Measurements from ENCODE around the gene PHC2. TPM values are rescaled to one million over a fixed set of nuclear protein-coding genes. Genes with fewer than 3 reads are reported as not detected.

PHC2 gene
- total and polyA plus RNA-seq, 2 of the 13 experiments (the other 11 are each of a cell fraction or from before 2014, with no cell fraction given): 52.5 to 84.9 TPM

DNA sequence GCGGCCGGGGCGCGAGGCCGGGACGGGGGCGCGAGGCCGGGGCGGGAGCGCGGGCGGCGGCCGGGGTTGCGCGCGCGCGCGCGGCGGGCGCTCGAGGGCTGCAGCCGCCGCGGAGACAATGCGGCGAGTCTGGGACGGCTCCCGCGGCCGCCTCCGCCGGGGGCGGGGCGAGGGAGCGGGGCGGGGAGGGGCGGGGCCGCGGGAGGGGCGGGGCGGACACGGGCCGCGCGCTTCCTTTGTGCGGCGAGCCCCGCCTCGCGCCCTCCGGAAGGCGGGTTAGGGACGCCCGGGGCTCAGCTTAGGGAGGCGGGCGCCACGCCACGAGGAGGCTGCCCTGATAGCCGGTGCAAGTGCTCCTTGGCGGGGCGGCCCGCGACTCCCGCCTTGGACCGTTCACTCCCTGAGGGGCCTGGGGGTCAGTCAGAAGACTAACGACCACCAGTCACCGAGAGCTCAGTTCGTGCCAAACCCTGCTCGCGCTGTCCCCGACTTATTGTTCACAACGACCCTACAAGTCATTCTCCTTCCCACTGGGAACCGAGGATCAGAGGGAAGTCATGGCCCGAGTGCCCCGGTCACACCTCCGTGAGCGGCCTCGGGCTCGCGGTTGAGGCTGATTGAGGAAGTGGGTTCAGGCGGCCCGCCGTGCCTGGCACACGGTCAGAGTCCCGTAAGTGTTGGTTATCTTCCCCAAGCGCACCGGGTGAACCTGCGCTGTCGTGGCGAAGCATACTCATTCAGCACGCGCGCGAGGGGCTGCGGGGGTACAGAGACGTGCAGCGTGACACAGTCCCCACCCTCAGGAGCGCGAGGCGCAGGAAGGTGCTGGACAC is 80.9 kb downstream of the PHC2 start (continued):
- TF ChIP-seq U2AF1 (optimal IDR thresholded peaks at IDR 0.05; ENCODE audit: low read depth, low read length) (no peak), RARA (CRISPR knock-in tag; IDR thresholded peaks at IDR 0.05) (peak; percentile 50; the same call in 1 of the 2 replicates), TRAFD1 (CRISPR knock-in tag; IDR thresholded peaks at IDR 0.05; ENCODE audit: borderline replicate concordance) (no peak), IRF2 (CRISPR knock-in tag; IDR thresholded peaks at IDR 0.05) (no peak), NFRKB (IDR thresholded peaks at IDR 0.05) (no peak), ZNF569 (CRISPR knock-in tag; IDR thresholded peaks at IDR 0.05; ENCODE audit: borderline replicate concordance) (peak; percentile 62; the same call in 1 of the 2 replicates), ZSCAN29 (CRISPR knock-in tag; conservative IDR thresholded peaks at IDR 0.05) (no peak), TBP (CRISPR knock-in tag; IDR thresholded peaks at IDR 0.05) (no peak), SRSF4 (IDR thresholded peaks at IDR 0.05; ENCODE audit: low read depth, low read length, poor library complexity, severe bottlenecking) (no peak), NCOA1 (CRISPR knock-in tag; IDR thresholded peaks at IDR 0.05) (0 out of 2 replicates have a peak, but pooled peaks have one; percentile 75), DNMT3B (CRISPR knock-in tag; conservative IDR thresholded peaks at IDR 0.05) (no peak), RFX3 (CRISPR knock-in tag; IDR thresholded peaks at IDR 0.05) (no peak), ZNF253 (CRISPR knock-in tag; IDR thresholded peaks at IDR 0.05; ENCODE audit: borderline replicate concordance) (no peak), ATF7-NPFF (CRISPR knock-in tag; IDR thresholded peaks at IDR 0.05; ENCODE audit: low read depth) (peak; percentile 44; the same call in 1 of the 2 replicates), ZNF451 (CRISPR knock-in tag; IDR thresholded peaks at IDR 0.05) (peak; percentile 86), PCBP2 (optimal IDR thresholded peaks at IDR 0.05; ENCODE audit: low read depth, low read length, poor library complexity, severe bottlenecking) (no peak), ZHX1 (CRISPR knock-in tag; IDR thresholded peaks at IDR 0.05; ENCODE audit: low read depth) (0 out of 2 replicates have a peak, but pooled peaks have one; percentile 69), YEATS2 (CRISPR knock-in tag; IDR thresholded peaks at IDR 0.05; ENCODE audit: borderline replicate concordance) (no peak; the same call in 1 of the 2 replicates), SKI (IDR thresholded peaks at IDR 0.05; ENCODE audit: partially characterized antibody) (no peak), U2AF2 (IDR thresholded peaks at IDR 0.05; ENCODE audit: low read depth, low read length) (no peak)
- TF ChIP-seq, protein P1, sequence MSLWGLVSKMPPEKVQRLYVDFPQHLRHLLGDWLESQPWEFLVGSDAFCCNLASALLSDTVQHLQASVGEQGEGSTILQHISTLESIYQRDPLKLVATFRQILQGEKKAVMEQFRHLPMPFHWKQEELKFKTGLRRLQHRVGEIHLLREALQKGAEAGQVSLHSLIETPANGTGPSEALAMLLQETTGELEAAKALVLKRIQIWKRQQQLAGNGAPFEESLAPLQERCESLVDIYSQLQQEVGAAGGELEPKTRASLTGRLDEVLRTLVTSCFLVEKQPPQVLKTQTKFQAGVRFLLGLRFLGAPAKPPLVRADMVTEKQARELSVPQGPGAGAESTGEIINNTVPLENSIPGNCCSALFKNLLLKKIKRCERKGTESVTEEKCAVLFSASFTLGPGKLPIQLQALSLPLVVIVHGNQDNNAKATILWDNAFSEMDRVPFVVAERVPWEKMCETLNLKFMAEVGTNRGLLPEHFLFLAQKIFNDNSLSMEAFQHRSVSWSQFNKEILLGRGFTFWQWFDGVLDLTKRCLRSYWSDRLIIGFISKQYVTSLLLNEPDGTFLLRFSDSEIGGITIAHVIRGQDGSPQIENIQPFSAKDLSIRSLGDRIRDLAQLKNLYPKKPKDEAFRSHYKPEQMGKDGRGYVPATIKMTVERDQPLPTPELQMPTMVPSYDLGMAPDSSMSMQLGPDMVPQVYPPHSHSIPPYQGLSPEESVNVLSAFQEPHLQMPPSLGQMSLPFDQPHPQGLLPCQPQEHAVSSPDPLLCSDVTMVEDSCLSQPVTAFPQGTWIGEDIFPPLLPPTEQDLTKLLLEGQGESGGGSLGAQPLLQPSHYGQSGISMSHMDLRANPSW (CRISPR knock-in tag; IDR thresholded peaks at IDR 0.05; ENCODE audit: borderline replicate concordance): no peak
- TF ChIP-seq, protein P2, sequence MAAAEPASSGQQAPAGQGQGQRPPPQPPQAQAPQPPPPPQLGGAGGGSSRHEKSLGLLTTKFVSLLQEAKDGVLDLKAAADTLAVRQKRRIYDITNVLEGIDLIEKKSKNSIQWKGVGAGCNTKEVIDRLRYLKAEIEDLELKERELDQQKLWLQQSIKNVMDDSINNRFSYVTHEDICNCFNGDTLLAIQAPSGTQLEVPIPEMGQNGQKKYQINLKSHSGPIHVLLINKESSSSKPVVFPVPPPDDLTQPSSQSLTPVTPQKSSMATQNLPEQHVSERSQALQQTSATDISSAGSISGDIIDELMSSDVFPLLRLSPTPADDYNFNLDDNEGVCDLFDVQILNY (CRISPR knock-in tag; conservative IDR thresholded peaks at IDR 0.05): no peak

All from HepG2 (cell line).